Measurements from ENCODE around the gene KIRREL3. TPM values are rescaled to one million over a fixed set of nuclear protein-coding genes. Genes with fewer than 3 reads are reported as not detected.

KIRREL3 gene
- total and polyA plus RNA-seq, 2 of the 4 experiments (the other 2 are of a cell fraction) = 10.9 to 15.9 TPM

- H3K4ac ChIP-seq (ENCODE audit: low read depth, low read length) = no peak overlapping the region
- H2BK120ac ChIP-seq (ENCODE audit: low read depth, low read length) = no peak overlapping the region
- no peak overlapping the region for H3K4me3 ChIP-seq (ENCODE audit: insufficient read depth, low read depth, low read length)
- H3K56ac ChIP-seq (ENCODE audit: extremely low read depth, insufficient read depth, low read length) = no peak overlapping the region
- no peak overlapping the region for H2BK15ac ChIP-seq (ENCODE audit: low read depth, low read length)
- no peak overlapping the region for H3K14ac ChIP-seq (replicated peaks; ENCODE audit: low read depth, low read length)
- no TSS peak for BruUV-seq (replicated peaks)
- no peak overlapping the region for H3K18ac ChIP-seq (ENCODE audit: low read depth, low read length)
- H3K27ac ChIP-seq (ENCODE audit: insufficient read depth, low read length) = no peak overlapping the region
- TF ChIP-seq NFE2L2 (IDR thresholded peaks at IDR 0.05; ENCODE audit: low read depth, low read length) (no peak), SMC3 (IDR thresholded peaks at IDR 0.05; ENCODE audit: low read depth, low read length) (no peak), MXI1 (IDR thresholded peaks at IDR 0.05; ENCODE audit: borderline replicate concordance, low read depth, low read length) (no peak), MAZ (IDR thresholded peaks at IDR 0.05; ENCODE audit: borderline replicate concordance, low read depth, low read length) (no peak), RFX5 (IDR thresholded peaks at IDR 0.05; ENCODE audit: low read depth, low read length) (no peak), FOS (IDR thresholded peaks at IDR 0.05; ENCODE audit: low read depth, low read length) (no peak), MAFK (IDR thresholded peaks at IDR 0.05; ENCODE audit: low read depth, low read length) (no peak), BHLHE40 (IDR thresholded peaks at IDR 0.05; ENCODE audit: low read depth, low read length) (no peak), RCOR1 (IDR thresholded peaks at IDR 0.05; ENCODE audit: insufficient replicate concordance, low read length) (no peak), CEBPB (IDR thresholded peaks at IDR 0.05; ENCODE audit: low read depth, low read length) (no peak), POLR2A (IDR thresholded peaks at IDR 0.05; ENCODE audit: low read depth, low read length) (no peak), RAD21 (IDR thresholded peaks at IDR 0.05; ENCODE audit: low read length) (no peak), CHD1 (IDR thresholded peaks at IDR 0.05; ENCODE audit: low read depth, low read length) (no peak), USF2 (IDR thresholded peaks at IDR 0.05; ENCODE audit: low read depth, low read length) (no peak)
- TF ChIP-seq, protein P1, sequence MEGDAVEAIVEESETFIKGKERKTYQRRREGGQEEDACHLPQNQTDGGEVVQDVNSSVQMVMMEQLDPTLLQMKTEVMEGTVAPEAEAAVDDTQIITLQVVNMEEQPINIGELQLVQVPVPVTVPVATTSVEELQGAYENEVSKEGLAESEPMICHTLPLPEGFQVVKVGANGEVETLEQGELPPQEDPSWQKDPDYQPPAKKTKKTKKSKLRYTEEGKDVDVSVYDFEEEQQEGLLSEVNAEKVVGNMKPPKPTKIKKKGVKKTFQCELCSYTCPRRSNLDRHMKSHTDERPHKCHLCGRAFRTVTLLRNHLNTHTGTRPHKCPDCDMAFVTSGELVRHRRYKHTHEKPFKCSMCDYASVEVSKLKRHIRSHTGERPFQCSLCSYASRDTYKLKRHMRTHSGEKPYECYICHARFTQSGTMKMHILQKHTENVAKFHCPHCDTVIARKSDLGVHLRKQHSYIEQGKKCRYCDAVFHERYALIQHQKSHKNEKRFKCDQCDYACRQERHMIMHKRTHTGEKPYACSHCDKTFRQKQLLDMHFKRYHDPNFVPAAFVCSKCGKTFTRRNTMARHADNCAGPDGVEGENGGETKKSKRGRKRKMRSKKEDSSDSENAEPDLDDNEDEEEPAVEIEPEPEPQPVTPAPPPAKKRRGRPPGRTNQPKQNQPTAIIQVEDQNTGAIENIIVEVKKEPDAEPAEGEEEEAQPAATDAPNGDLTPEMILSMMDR (conservative IDR thresholded peaks at IDR 0.05; ENCODE audit: low read depth, low read length) = no peak
- TF ChIP-seq, protein P2, sequence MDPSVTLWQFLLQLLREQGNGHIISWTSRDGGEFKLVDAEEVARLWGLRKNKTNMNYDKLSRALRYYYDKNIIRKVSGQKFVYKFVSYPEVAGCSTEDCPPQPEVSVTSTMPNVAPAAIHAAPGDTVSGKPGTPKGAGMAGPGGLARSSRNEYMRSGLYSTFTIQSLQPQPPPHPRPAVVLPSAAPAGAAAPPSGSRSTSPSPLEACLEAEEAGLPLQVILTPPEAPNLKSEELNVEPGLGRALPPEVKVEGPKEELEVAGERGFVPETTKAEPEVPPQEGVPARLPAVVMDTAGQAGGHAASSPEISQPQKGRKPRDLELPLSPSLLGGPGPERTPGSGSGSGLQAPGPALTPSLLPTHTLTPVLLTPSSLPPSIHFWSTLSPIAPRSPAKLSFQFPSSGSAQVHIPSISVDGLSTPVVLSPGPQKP (IDR thresholded peaks at IDR 0.05; ENCODE audit: borderline replicate concordance, low read depth, low read length) = no peak
- no peaks in the 10 kb centered on the region for H3K9me1 ChIP-seq (ENCODE audit: insufficient read depth, low read length)
- ChIA-PET CTCF (interaction anchor here (0.5 to 2.9 kb wide), 3 partner anchors 71 to 382 kb away, joined by 3 to 12 read pairs (median 5); no protein-coding TSS in a partner anchor), POLR2A (ENCODE audit: unreplicated experiment) (no interaction called here)
- no peak overlapping the region for H4K8ac ChIP-seq (ENCODE audit: low read depth in 2 of 2, low read length in 2 of 2)
- no peak overlapping the region for H2BK20ac ChIP-seq (ENCODE audit: low read depth, low read length)
- no peaks in the 10 kb centered on the region for H3K36me3 ChIP-seq (ENCODE audit: control insufficient read depth, insufficient read depth, low read length)
- H3K9ac ChIP-seq (ENCODE audit: low read depth, low read length) = no peak overlapping the region
- DNase-seq (no peak), ATAC-seq (ENCODE audit: low read depth) (no peak)
- no peak overlapping the region for H2AK9ac ChIP-seq (replicated peaks; ENCODE audit: low read depth, low read length, poor library complexity)
- no peak overlapping the region for H4K91ac ChIP-seq (ENCODE audit: insufficient read depth, low read depth, low read length)
- no peak overlapping the region for H4K5ac ChIP-seq (ENCODE audit: low read depth, low read length)
- no CpG with 5 or more reads among the region's 1 CpG for WGBS, 2 experiments (ENCODE audit: extremely low coverage in 2 of 2, insufficient read length in 1 of 2)
- H3K79me1 ChIP-seq (ENCODE audit: low read depth in 1 of 2, low read length in 2 of 2) = no peaks in the 10 kb centered on the region; a peak in 1 of 4 replicates
- H3K27me3 ChIP-seq (ENCODE audit: control insufficient read depth, insufficient read depth, low read length) = no peaks in the 10 kb centered on the region
- no peak overlapping the region for H2AK5ac ChIP-seq (ENCODE audit: low read depth, low read length)
- intact Hi-C loops (cut with micrococcal nuclease) (loop anchor here (5.0 to 10.0 kb wide), 3 partner anchors 166 to 464 kb away; no protein-coding TSS in a partner anchor), dilution Hi-C loops (cut with HindIII; ENCODE audit: low sequenced_read_pairs, unreplicated experiment) (no loop called here), in situ Hi-C loops (cut with MboI; ENCODE audit: low sequenced_read_pairs) (loop anchor here (5.0 to 25.0 kb wide), 3 partner anchors 304 to 729 kb away; partner anchors contain the start of gene DCPS)
- H2AFZ ChIP-seq (replicated peaks; ENCODE audit: low read length, poor library complexity) = no peak overlapping the region
- H3K4me1 ChIP-seq (ENCODE audit: control insufficient read depth, insufficient read depth, low read length) = no peaks in the 10 kb centered on the region
- no peak overlapping the region for H3K4me2 ChIP-seq (ENCODE audit: low read depth, low read length)
- no peaks in the 10 kb centered on the region for H3K9me3 ChIP-seq (ENCODE audit: control insufficient read depth, insufficient read depth, low read length)
- H4K20me1 ChIP-seq (ENCODE audit: insufficient read depth, low read length) = no peaks in the 10 kb centered on the region
- no peak overlapping the region for H2BK5ac ChIP-seq (ENCODE audit: low read depth, low read length, poor library complexity, severe bottlenecking)
- no peak overlapping the region for H3K23ac ChIP-seq (ENCODE audit: low read depth, low read length)
Measured at GRCh38 chr11:126608658-126609057, 391.9 kb downstream of the KIRREL3 start.

All from IMR-90 (cell line).